ENCODE data around the gene CALM3.

The CALM3 gene

GRCh38 chr19:46640656-46641055, 39.5 kb downstream of the CALM3 start:
- no peak for DNase-seq

GRCh38 chr19:46644720-46645119, 43.6 kb downstream of the CALM3 start:
- DNase-seq = no peak

DNA sequence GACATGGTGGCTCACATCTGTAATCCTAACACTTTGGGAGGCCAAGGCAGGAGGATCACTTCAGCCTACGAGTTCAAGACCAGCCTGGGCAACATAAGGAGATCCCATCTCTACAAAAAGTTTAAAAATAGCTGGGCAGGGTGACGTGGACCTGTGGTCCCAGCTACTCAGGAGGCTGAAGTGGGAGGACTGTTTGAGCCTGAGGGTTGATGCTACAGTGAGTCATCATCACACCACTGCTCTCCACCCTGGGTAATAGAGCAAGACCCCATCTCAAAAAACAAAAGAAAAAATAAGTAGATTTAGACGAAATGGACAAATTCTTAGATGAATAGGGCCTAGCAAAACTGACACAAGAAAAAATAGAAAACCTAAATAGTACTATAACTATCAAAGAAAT, 45.3 kb downstream of the CALM3 start:
- no peak for DNase-seq

DNA sequence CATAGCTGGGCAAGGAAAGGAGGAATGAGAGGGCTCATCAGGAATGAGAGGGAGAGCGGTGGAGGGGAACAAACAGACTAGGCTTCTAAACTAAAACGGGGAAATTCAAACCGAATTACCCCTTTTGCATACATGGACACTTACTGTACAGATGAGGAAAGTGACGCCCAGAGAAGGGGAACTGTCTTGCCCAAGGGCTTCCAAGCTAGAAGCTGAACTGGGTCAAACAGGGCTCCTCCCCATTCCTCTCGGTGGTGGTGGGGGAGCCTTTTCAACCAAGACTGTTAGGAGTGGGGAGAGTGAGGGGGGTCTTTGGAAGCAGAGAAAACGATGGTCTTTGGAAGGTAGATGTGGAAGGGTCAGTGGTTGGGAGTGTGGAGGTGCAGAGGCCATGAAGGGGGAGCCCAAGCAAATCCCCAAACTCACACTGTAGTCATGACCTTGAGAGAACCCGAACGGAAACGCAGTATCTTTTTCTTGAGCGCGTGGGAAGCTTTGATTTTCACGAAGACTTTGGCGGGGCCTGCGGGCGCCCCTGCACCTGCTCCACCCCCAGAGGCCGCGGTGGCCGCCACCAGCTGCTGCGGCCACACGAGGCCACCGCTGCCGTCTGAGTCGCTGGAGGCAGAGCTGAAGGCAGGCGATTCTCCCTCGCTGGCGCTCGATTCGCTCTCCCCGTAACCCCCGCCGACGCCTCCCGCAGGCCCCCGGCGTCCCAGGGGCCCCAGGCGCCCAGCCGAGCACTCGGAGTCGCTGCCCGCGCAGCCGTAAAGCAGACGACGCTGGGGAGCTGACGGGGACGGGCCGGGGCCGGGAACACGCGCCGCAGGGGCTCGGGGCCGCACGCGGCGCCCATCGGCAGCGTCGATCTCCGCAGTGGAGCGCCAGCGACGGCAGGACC, 47.2 kb downstream of the CALM3 start:
- DNase-seq = no peak

DNA sequence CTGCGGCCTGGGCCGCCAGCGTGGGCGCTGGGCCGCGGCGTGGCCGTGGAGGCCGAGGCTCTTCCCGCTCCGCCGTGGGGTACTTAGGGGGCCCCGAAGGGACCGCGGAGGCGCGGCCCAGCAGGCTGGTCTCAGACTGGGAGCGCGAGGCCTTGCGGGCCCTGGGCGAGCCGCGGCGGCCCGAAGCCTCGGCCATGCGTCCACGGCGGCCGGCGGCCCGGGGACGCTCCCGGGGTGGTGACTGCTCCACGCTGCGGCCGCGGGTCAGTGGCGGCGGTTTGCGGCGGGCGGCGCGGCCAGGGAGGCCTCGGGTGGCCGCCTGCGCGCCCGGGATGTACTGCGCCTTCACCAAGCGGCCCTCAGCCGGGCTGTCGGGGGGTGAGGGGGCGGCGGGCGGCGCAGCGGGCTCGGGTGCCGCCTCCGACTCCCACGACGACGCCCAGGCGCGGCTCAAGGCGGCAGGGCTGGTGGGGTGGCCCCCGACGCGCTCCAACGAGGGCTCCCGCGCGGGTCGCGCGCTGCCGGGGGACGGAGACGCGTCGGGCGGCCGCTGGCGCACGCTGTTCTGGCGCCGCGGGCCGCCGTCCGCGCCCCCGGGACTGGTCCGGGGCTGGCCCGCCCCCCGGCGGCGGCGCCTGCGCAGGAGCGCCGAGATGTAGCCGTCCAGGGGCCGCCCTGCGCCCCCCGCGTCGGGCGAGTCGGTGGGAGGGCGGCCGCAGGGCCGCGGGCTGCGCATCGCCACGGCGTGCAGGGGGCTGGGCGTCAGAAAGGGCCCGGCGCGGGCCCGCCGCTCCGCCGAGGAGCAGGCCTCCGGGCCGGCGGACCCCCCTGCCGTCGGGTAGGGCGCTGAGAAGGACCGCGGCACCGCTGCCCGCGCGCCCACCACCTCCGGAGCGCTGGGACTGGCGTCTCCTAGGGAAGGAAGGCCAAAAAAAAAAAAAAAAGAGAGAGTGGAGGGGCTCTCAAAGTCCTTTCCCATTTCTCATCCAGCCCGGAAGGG, 48.1 kb downstream of the CALM3 start:
- no peak for DNase-seq

DNA sequence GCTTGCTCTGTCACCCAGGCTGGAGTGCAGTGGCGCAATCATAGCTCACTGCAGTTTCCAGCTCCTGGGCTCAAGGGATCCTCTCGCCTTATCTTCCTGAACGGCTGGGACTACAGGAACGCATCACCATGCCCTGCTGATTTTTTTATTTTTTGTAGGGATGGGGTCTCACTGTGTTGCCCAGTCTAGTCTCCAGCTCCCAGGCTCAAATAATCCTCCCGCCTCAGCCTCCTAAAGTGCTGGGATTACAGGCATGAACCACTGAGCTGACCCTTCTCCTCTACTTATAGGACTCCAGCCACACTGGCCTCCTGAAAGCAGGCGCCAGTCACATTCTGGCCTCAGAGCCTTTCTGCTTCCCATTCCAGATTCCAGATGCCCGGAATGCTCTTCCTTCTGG, 49.3 kb downstream of the CALM3 start:
- DNase-seq = no peak

- DNase-seq = no peak
These were observed 53.6 kb downstream of the CALM3 start for GRCh38 chr19:46654621-46655152.

DNA sequence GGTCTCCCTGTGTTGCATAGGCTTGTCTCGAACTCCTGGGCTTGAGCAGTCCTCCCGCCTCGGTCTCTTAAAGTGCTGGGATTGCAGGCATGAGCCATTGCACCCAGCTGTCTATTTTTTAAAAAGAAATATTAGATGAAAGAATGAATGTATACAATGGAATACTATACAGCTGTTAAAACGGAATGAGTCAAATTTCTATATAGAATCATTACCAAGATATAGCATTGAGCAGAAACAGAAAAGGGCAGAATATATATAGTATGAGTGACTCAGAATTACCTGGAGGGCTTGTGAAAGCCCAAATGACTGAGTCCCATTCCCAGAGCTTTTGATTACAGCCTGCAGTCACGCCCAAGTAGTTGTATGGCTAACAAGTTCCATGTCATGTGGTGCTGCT, 55.4 kb downstream of the CALM3 start:
- no peak for DNase-seq

DNA sequence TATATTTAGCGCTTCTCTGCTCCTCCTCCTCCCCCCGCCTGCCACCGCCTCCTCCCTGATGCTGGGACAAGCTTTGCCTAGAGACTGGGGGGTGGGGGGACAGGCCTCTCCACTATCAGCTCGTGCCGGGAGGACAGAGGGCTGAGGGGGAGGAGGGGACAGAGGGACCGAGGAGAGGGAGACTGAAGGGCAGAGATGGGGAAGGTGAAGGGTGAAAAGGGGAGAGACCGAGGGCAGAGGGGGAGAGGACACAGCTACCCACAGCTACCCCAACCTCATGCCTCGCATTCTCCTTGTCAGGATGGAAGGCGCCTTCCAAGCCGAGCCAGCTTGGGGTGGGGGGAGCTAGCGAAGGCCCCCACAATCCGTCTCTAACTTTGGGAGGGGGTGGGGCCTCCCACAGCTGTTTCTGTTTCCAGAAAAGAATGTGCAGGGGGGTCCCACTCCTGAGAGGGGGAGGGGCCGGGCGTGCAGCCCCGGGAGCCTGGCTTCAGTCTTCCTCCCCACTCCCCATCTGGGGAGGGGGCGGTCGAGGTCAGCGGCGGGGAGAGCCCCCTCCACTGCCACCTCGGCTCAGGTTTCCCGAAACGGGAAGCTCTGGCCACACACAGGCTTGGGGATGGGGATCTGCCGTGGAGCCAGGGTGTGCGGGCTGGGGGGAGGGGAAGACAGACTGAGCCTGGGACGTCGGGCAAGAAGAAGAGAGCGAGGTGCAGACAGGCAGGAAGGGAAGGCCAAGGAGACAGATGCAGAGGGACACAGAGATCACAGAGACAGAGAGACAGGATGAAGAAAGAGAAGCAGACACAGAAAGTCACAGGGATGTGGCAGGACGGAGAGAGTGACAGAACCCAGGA, 58.2 kb downstream of the CALM3 start:
- DNase-seq = no peak

- no peak for DNase-seq
These were observed 58.9 kb downstream of the CALM3 start for GRCh38 chr19:46660008-46660517.

Data from CD4-positive, alpha-beta T cell treated with Interleukin-17A for 1 hour (primary cell).